H1 (cell line): ENCODE results near the gene ELP6. TPM values are rescaled to one million over a fixed set of nuclear protein-coding genes. Genes with fewer than 3 reads are reported as not detected.

Experiments used
- CEBPB ChIP-seq: IDR thresholded peaks from 2 replicates; pipeline ENCODE4 v1.6.1; 2012; ENCODE audit warnings: low read depth, low read length
- GTF2F1 ChIP-seq: IDR thresholded peaks from 2 replicates; pipeline ENCODE4 v1.6.1; 2012; ENCODE audit warnings: low read depth, low read length, improper control_type of control experiment, borderline replicate concordance
- KDM4A ChIP-seq: IDR thresholded peaks from one replicate; pipeline ENCODE4 v1.7.1; 2012; ENCODE audit warnings: low read depth, mild to moderate bottlenecking, moderate library complexity, low read length, inconsistent platforms; ENCODE audit not compliant: severe bottlenecking
- TAF1 ChIP-seq: IDR thresholded peaks from 2 replicates; pipeline ENCODE4 v1.6.1; 2011; ENCODE audit warnings: mild to moderate bottlenecking, low read depth, low read length
- polyA plus RNA-seq, 7 experiments: library from polyadenylated mRNA; depleted of rRNA in 3 of 7; stranded (reverse) in 5 of 7; unstranded in 2 of 7; fragments of >200 nt in 5 of 7; fragments of 200-250 nt in 2 of 7; gene quantifications; 1 replicate in 5 of 7; 2 replicates in 1 of 7; 4 replicates in 1 of 7; pipeline versions ENCODE4 v1.2.1 to v1.2.3, GENCODE V29; 2011 to 2013; ENCODE audit warnings: missing spikeins in 2 of 7, mixed read lengths in 2 of 7
- total RNA-seq: library from RNA; stranded (reverse); fragmentation: NEBNext Ultra II Directional; extraction: Animal tissue kit (Norgen Biotek cat#: 25700); gene quantifications from 2 replicates; pipeline ENCODE4 v1.2.1, GENCODE V29; 2021
- TF ChIP-seq, protein P1 (sequence below): IDR thresholded peaks from 2 replicates; pipeline ENCODE4 v1.6.1; 2012; ENCODE audit warnings: inconsistent platforms

The ELP6 gene
- total and polyA plus RNA-seq, 2 of the 8 experiments (the other 6 are each of a cell fraction or from before 2014, with no cell fraction given): 51.1 to 78.7 TPM

- TF ChIP-seq, protein P1, sequence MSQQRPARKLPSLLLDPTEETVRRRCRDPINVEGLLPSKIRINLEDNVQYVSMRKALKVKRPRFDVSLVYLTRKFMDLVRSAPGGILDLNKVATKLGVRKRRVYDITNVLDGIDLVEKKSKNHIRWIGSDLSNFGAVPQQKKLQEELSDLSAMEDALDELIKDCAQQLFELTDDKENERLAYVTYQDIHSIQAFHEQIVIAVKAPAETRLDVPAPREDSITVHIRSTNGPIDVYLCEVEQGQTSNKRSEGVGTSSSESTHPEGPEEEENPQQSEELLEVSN: no peak
- TF ChIP-seq GTF2F1: no peak
- TF ChIP-seq TAF1: no peak
- no peak for TF ChIP-seq KDM4A
- TF ChIP-seq CEBPB: no peak
Observed at GRCh38 chr3:47476644-47477199, 36.8 kb downstream of the ELP6 start (continued).
